ENCODE results near the gene ZNF415. TPM values are rescaled to one million over a fixed set of nuclear protein-coding genes. Genes with fewer than 3 reads are reported as not detected.

Gene ZNF415
- total RNA-seq, 1 experiment from 2014 or later, result not detected

- no TSS peak for BruUV-seq (replicated peaks)
- H3K4me3 Mint-ChIP-seq (ENCODE audit: low read depth, unreplicated experiment), result no peak overlapping the region
- H3K27me3 Mint-ChIP-seq (ENCODE audit: unreplicated experiment), result no peaks in the 10 kb centered on the region
- no peak for TF ChIP-seq CTCF (IDR thresholded peaks at IDR 0.05; ENCODE audit: unreplicated experiment)
- DNase-seq, result no peak
- intact Hi-C loops (cut with micrococcal nuclease; ENCODE audit: unreplicated experiment), result no loop called here
- CTCF ChIA-PET, result no interaction called here
- H3K4me1 Mint-ChIP-seq (ENCODE audit: low read depth, unreplicated experiment), result no peaks in the 10 kb centered on the region
- H3K9me3 Mint-ChIP-seq (ENCODE audit: low read depth, unreplicated experiment), result peaks cover 22% of the 10 kb centered on the region
- no peak overlapping the region for H3K27ac Mint-ChIP-seq (ENCODE audit: unreplicated experiment)
- no peaks in the 10 kb centered on the region for H3K36me3 Mint-ChIP-seq (ENCODE audit: insufficient read depth, unreplicated experiment)
Measured at GRCh38 chr19:53123400-53123799, 9.3 kb downstream of the ZNF415 start.

GRCh38 chr19:53112286-53112685 lies 20.4 kb downstream of the ZNF415 start:
- Mint-ChIP-seq H3K27me3 (ENCODE audit: unreplicated experiment) (no peaks in the 10 kb centered on the region), H3K36me3 (ENCODE audit: insufficient read depth, unreplicated experiment) (no peaks in the 10 kb centered on the region), H3K9me3 (ENCODE audit: low read depth, unreplicated experiment) (peaks cover 24% of the 10 kb centered on the region), H3K27ac (ENCODE audit: unreplicated experiment) (no peak overlapping the region), H3K4me1 (ENCODE audit: low read depth, unreplicated experiment) (no peaks in the 10 kb centered on the region), H3K4me3 (ENCODE audit: low read depth, unreplicated experiment) (no peak overlapping the region)
- TF ChIP-seq CTCF (IDR thresholded peaks at IDR 0.05; ENCODE audit: unreplicated experiment), result no peak
- no TSS peak for BruUV-seq (replicated peaks)
- CTCF ChIA-PET, result no interaction called here
- intact Hi-C loops (cut with micrococcal nuclease; ENCODE audit: unreplicated experiment), result no loop called here
- no peak for DNase-seq

GRCh38 chr19:53109527-53109926 lies 23.2 kb downstream of the ZNF415 start:
- BruUV-seq (replicated peaks), result no TSS peak
- CTCF ChIA-PET, result no interaction called here
- H3K27ac Mint-ChIP-seq (ENCODE audit: unreplicated experiment), result no peak overlapping the region
- H3K27me3 Mint-ChIP-seq (ENCODE audit: unreplicated experiment), result no peaks in the 10 kb centered on the region
- H3K9me3 Mint-ChIP-seq (ENCODE audit: low read depth, unreplicated experiment), result peaks cover 17% of the 10 kb centered on the region
- H3K4me1 Mint-ChIP-seq (ENCODE audit: low read depth, unreplicated experiment), result no peaks in the 10 kb centered on the region
- DNase-seq, result no peak
- no peaks in the 10 kb centered on the region for H3K36me3 Mint-ChIP-seq (ENCODE audit: insufficient read depth, unreplicated experiment)
- intact Hi-C loops (cut with micrococcal nuclease; ENCODE audit: unreplicated experiment), result no loop called here
- no peak overlapping the region for H3K4me3 Mint-ChIP-seq (ENCODE audit: low read depth, unreplicated experiment)
- TF ChIP-seq CTCF (IDR thresholded peaks at IDR 0.05; ENCODE audit: unreplicated experiment), result no peak

GRCh38 chr19:53103234-53104203 lies 29.2 kb downstream of the ZNF415 start, which contains the start of gene ZNF160:
Gene ZNF160 (minus strand): TSS chr19:53103422. CDS start chr19:53086276, 17,146 bp downstream.
- Mint-ChIP-seq H3K4me1 (ENCODE audit: low read depth, unreplicated experiment) (no peaks in the 10 kb centered on the region), H3K9me3 (ENCODE audit: low read depth, unreplicated experiment) (peaks cover 14% of the 10 kb centered on the region), H3K4me3 (ENCODE audit: low read depth, unreplicated experiment) (peak within 1 kb of the TSS; percentile 70), H3K36me3 (ENCODE audit: insufficient read depth, unreplicated experiment) (peaks cover 25% of the 10 kb centered on the region), H3K27me3 (ENCODE audit: unreplicated experiment) (no peaks in the 10 kb centered on the region), H3K27ac (ENCODE audit: unreplicated experiment) (peak within 1 kb of the TSS; percentile 19)
- intact Hi-C loops (cut with micrococcal nuclease; ENCODE audit: unreplicated experiment), result no loop called here
- BruUV-seq (replicated peaks), result no TSS peak
- TF ChIP-seq CTCF (IDR thresholded peaks at IDR 0.05; ENCODE audit: unreplicated experiment), result no peak
- DNase-seq, result peak; percentile 84
- CTCF ChIA-PET, result no interaction called here

Measured in Calu3 (cell line).